NT2/D1 (cell line): ENCODE data around the gene NSD2.

Source experiments
- DNase-seq: peaks from one replicate; pipeline ENCODE4 v3.0.0-alpha.2; 2011; ENCODE audit warnings: low read depth, low spot score
- H3K27me3 ChIP-seq: 2 replicates; pipeline ENCODE4 v1.6.0; 2011; ENCODE audit warnings: mild to moderate bottlenecking; ENCODE audit not compliant: insufficient read length, insufficient read depth
- H3K36me3 ChIP-seq: 2 replicates; pipeline ENCODE4 v1.6.1; 2011; ENCODE audit warnings: mild to moderate bottlenecking, low read length, mixed read lengths; ENCODE audit not compliant: insufficient read depth, insufficient read length
- H3K4me1 ChIP-seq: 2 replicates; pipeline ENCODE4 v1.5.1; 2011; ENCODE audit not compliant: insufficient read depth, insufficient read length
- H3K4me3 ChIP-seq: 2 replicates; pipeline ENCODE4 v1.5.1; 2011; ENCODE audit warnings: low read depth; ENCODE audit not compliant: insufficient read length
- H3K9ac ChIP-seq: 2 replicates; pipeline ENCODE4 v1.6.0; 2011; ENCODE audit warnings: low read depth; ENCODE audit not compliant: insufficient read length
- H3K9me3 ChIP-seq: 2 replicates; pipeline ENCODE4 v1.5.1; 2011; ENCODE audit warnings: mild to moderate bottlenecking, low read length; ENCODE audit not compliant: insufficient read depth
- SUZ12 ChIP-seq: IDR thresholded peaks from 2 replicates; pipeline ENCODE4 v1.6.1; 2011; ENCODE audit not compliant: insufficient read length, insufficient read depth; ENCODE audit errors: extremely low read depth
- YY1 ChIP-seq: IDR thresholded peaks from 2 replicates; pipeline ENCODE4 v1.6.1; 2011; ENCODE audit not compliant: insufficient read length, insufficient read depth
- ZNF274 ChIP-seq: IDR thresholded peaks from 2 replicates; pipeline ENCODE4 v1.6.1; 2011; ENCODE audit warnings: mild to moderate bottlenecking, low read depth, low read length

NSD2 gene

DNA sequence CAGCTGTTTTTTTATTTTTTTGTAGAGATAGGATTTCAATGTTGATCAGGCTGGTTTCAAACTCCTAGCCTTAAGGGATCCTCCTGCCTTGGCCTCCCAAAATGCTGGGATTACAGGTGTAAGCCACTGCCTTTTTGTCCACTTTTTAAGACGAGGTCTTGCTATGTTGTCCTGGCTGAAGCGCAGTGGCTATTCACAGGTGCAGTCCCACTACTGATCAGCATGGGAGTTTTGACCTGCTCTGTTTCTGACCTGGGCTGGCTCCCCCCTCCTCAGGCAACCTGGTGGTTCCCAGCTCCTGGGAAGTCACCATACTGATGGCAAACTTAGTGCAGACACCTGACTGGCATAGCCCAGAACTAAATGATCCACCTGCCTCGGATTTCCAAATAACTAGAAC is 2.3 kb upstream of the NSD2 start:
- Histone ChIP-seq H3K4me1 (peaks cover 14% of the 10 kb centered on the region), H3K27me3 (no peaks in the 10 kb centered on the region), H3K4me3 (no peak overlapping the region), H3K36me3 (no peaks in the 10 kb centered on the region), H3K9ac (no peak overlapping the region), H3K9me3 (no peaks in the 10 kb centered on the region)
- TF ChIP-seq ZNF274 (no peak), YY1 (no peak)
- no peak for DNase-seq

DNA sequence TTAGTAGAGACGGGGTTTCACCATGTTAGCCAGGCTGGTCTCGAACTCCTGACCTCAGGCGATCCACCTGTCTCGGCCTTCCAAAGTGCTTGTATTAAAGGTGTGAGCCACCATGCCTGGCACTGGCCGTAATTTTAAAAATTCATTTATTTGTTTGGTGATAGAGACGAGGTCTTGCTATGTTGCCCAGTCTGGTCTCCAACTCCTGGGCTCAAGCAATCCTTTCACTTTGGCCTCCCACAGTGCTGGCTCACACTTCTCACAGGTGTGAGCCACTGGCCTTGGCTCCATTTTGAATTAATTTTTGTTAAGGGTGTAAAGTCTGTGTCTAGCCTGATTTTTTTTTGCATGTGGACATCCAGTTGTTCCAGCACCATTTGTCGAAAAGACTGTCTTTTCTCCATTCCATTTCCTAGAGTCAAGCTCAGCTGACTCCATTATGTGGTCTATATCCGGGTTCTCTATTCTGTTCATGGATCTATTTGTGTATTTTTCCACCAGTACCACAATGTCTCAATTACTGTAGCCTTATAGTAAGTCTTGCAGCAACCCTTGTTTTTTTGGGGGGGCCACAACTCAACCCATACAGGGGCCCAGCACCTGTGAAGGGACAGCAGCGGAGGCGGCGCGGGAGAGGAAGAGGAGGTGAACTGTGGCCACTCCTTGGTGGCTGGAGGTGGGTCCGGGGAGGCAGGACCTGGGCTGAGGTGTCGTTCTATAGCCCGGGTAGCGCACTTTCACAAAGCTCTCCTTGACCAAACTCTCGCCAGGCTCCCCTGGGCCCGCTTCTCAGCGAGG is 1.5 kb upstream of the NSD2 start:
- DNase-seq: no peak
- Histone ChIP-seq H3K4me1 (peaks cover 10% of the 10 kb centered on the region), H3K27me3 (no peaks in the 10 kb centered on the region), H3K9me3 (no peaks in the 10 kb centered on the region), H3K36me3 (peaks cover 4% of the 10 kb centered on the region), H3K4me3 (peak overlapping the region; percentile 73), H3K9ac (peak overlapping the region; percentile 95)
- TF ChIP-seq ZNF274: no peak
- no peak for TF ChIP-seq YY1
- no peak for TF ChIP-seq SUZ12

DNA sequence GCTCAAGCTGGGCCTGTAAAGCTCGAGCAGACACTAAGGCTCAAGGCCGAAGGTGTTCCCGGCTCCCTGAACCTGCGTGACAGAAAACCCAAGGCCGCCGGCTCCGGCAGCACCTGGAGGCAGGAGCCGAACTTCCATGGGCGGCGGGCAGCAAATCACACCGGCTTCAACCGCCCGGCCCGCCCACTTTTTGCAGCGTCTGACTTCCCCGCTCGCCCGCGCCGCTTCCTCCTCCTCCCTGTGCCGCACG is 940 bp upstream of the NSD2 start:
- Histone ChIP-seq H3K4me1 (peaks cover 10% of the 10 kb centered on the region), H3K4me3 (peak overlapping the region; percentile 73), H3K9ac (peak overlapping the region; percentile 95), H3K36me3 (peaks cover 4% of the 10 kb centered on the region), H3K27me3 (no peaks in the 10 kb centered on the region), H3K9me3 (no peaks in the 10 kb centered on the region)
- TF ChIP-seq YY1 (no peak), ZNF274 (no peak), SUZ12 (no peak)
- peak; percentile 73 for DNase-seq

DNA sequence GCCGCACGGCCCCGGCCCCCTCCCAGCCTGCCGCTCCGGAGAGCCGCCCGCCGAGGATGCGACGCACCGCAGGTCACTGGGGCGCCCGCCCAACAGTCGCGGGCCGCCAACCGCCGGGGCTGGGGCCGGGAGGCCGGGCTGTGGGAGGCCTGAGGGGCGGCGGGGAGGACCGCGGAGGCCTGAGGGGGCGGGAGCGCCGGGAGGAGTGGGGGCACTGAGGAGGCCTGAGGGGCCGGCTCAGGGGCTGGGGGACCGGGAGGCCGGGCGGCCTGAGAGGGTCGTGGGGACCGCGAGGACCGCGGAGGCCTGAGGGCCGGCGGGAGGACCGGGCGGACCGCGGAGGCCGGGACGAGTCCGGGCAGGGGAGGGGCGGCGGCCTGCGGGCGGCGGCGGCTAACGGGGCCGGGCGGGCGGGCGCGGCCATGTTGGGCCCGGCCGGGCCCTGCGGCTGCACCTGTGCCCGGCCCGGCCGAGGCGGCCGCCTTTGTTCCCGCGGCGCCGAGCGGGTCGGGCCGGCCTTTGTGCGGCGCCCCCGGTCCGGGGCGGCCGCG is 353 bp downstream of the NSD2 start:
- peaks cover 2% of the 10 kb centered on the region for H3K4me1 ChIP-seq
- peak overlapping the region; percentile 82 for H3K9ac ChIP-seq
- H3K36me3 ChIP-seq: peaks cover 4% of the 10 kb centered on the region
- no peak for DNase-seq
- no peak for TF ChIP-seq SUZ12
- no peak for TF ChIP-seq ZNF274
- no peak for TF ChIP-seq YY1
- no peaks in the 10 kb centered on the region for H3K9me3 ChIP-seq
- H3K4me3 ChIP-seq: peak overlapping the region; percentile 77
- H3K27me3 ChIP-seq: no peaks in the 10 kb centered on the region

DNA sequence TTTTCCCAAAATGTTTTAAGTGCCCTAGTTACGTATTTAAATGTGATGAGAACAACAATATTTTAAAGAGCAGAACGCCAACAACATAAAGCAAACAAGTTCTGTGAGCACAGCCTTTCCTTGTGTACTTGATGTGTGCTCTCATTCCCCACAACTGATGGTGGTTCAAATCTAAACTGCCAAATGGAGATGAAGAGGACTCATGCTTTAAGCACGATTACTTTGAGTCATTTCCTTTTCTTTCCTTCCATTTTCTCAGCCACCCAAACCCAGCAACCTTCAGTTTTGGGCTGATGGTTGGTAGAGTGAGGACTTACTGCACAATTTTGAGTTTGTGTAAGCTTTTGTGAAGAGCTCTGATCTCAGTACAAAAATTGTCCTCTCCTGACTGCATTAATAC is 1.7 kb downstream of the NSD2 start:
- TF ChIP-seq SUZ12 (no peak), YY1 (no peak), ZNF274 (no peak)
- H3K4me1 ChIP-seq: peaks cover 8% of the 10 kb centered on the region
- H3K36me3 ChIP-seq: peaks cover 6% of the 10 kb centered on the region
- peak overlapping the region; percentile 77 for H3K4me3 ChIP-seq
- no peaks in the 10 kb centered on the region for H3K27me3 ChIP-seq
- H3K9ac ChIP-seq: no peak overlapping the region
- H3K9me3 ChIP-seq: no peaks in the 10 kb centered on the region
- DNase-seq: no peak

DNA sequence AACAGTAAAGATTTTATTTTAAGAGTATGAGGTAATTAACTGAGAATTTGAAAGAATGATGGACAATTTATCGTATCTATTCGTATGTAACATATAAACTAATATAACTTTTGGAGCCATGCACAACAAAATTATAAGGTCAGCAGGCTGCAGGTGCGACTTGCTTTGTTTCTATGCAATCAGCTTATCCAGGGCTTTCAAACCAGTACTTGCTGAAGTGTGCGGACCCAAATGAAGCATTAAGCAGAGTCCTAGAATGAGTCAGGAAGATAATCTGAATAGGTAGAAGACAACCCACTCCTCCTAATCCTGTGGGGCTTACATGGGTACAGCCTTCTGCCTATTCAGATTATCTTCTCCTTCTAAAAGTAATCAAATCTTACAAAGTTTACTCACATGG is 2.1 kb downstream of the NSD2 start:
- peaks cover 6% of the 10 kb centered on the region for H3K36me3 ChIP-seq
- no peaks in the 10 kb centered on the region for H3K9me3 ChIP-seq
- DNase-seq: no peak
- H3K27me3 ChIP-seq: no peaks in the 10 kb centered on the region
- TF ChIP-seq SUZ12 (no peak), YY1 (no peak), ZNF274 (no peak)
- no peak overlapping the region for H3K9ac ChIP-seq
- peaks cover 8% of the 10 kb centered on the region for H3K4me1 ChIP-seq
- no peak overlapping the region for H3K4me3 ChIP-seq

DNA sequence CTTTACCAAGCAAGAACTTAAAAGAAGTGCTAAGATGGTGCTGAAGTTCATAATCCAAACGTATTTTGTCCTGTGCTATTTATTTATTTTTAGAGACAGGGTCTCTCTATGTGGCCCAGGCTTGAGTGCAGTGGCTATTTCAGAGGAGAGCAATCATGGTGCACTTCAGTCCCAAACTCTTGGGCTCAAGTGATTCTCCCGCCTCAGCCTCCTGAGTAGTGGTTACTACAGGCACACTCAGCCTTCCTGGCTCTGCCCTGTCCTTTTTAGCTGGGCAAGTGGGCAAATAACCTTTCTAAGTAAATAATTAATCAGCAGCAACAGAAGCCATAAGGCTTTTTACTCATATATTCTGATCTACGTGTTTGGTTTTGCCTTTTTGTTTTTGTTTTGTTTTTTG is 2.6 kb downstream of the NSD2 start:
- Histone ChIP-seq H3K9me3 (no peaks in the 10 kb centered on the region), H3K9ac (no peak overlapping the region), H3K4me3 (no peak overlapping the region), H3K27me3 (no peaks in the 10 kb centered on the region), H3K4me1 (peaks cover 10% of the 10 kb centered on the region), H3K36me3 (peaks cover 8% of the 10 kb centered on the region)
- no peak for DNase-seq
- TF ChIP-seq YY1 (no peak), ZNF274 (no peak), SUZ12 (no peak)

DNA sequence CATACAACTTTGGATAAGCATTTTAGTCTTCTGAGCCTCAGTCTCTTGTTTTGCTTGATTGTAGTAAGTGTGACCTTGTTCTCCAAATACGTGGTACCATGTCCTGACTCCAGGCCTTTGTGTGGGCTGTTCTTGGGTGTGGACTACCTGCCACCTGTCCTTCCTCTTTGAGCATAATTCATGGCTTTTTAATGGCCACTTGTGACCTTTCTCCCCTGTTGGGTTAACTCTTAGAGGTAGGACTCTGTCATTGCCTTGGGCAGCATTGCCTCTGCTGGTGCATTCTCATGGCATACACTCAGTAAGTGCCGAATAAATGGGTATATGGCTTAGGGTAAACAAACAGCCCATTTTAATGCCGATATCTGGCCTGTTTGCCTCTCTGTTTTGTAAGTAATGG is 3.0 kb downstream of the NSD2 start:
- H3K4me3 ChIP-seq: no peak overlapping the region
- H3K4me1 ChIP-seq: peaks cover 11% of the 10 kb centered on the region
- no peak for TF ChIP-seq SUZ12
- no peak for TF ChIP-seq ZNF274
- TF ChIP-seq YY1: no peak
- H3K9me3 ChIP-seq: no peaks in the 10 kb centered on the region
- H3K9ac ChIP-seq: no peak overlapping the region
- DNase-seq: no peak
- H3K27me3 ChIP-seq: no peaks in the 10 kb centered on the region
- H3K36me3 ChIP-seq: peaks cover 9% of the 10 kb centered on the region
